T-helper 1 cell (primary cell): Measurements from ENCODE around the gene SELE.

Source experiments
- DNase-seq, 5 donors: peaks; one replicate each; pipeline ENCODE4 v3.0.0-alpha.2; 2012 to 2020
- total RNA-seq, 4 donors: gene quantifications; one replicate each; lab custom pipeline; 2026; lab: John Stamatoyannopoulos, UW

SELE gene
- total RNA-seq = 0 reads per million in 4 donors

- DNase-seq = no peak
These were observed at the start of gene SELE for GRCh38 chr1:169733924-169734323. Gene SELE, minus strand, starts transcription at chr1:169734079. Its CDS starts 467 bp downstream, at chr1:169733612.

- no peak for DNase-seq
These were observed 48.7 kb upstream of the SELE start for GRCh38 chr1:169782596-169782995.

- DNase-seq = no peak
These were observed 46.1 kb upstream of the SELE start for GRCh38 chr1:169779970-169780369.

GRCh38 chr1:169779150-169779549, 45.3 kb upstream of the SELE start:
- no peak for DNase-seq

- no peak for DNase-seq
These were observed 42.6 kb upstream of the SELE start for GRCh38 chr1:169776440-169776839.

- no peak for DNase-seq
These were observed 34.3 kb upstream of the SELE start for GRCh38 chr1:169768161-169768560.

GRCh38 chr1:169765580-169766331, 31.9 kb upstream of the SELE start:
- DNase-seq = no peak

- no peak for DNase-seq
These were observed 31.0 kb upstream of the SELE start for GRCh38 chr1:169764919-169765318.

- DNase-seq = no peak
These were observed 28.8 kb upstream of the SELE start for GRCh38 chr1:169762699-169763098.

GRCh38 chr1:169759038-169759437, 25.2 kb upstream of the SELE start:
- DNase-seq = no peak

- no peak for DNase-seq
These were observed 19.7 kb upstream of the SELE start for GRCh38 chr1:169753549-169753948.

GRCh38 chr1:169750041-169750440, 16.2 kb upstream of the SELE start:
- DNase-seq = no peak

GRCh38 chr1:169746550-169746949, 12.7 kb upstream of the SELE start:
- no peak for DNase-seq

GRCh38 chr1:169745015-169745861, 11.4 kb upstream of the SELE start:
- DNase-seq = no peak

- no peak for DNase-seq
These were observed 8.0 kb upstream of the SELE start for GRCh38 chr1:169741666-169742394.

GRCh38 chr1:169739980-169740379, 6.1 kb upstream of the SELE start:
- no peak for DNase-seq

GRCh38 chr1:169731446-169731845, 2.4 kb downstream of the SELE start:
- no peak for DNase-seq

GRCh38 chr1:169729991-169730390, 3.9 kb downstream of the SELE start:
- no peak for DNase-seq

GRCh38 chr1:169727307-169727706, 6.6 kb downstream of the SELE start:
- DNase-seq = no peak

- DNase-seq = no peak
These were observed 7.0 kb downstream of the SELE start for GRCh38 chr1:169726851-169727250.

- no peak for DNase-seq
These were observed 7.9 kb downstream of the SELE start for GRCh38 chr1:169725930-169726329.

- no peak for DNase-seq
These were observed 9.7 kb downstream of the SELE start for GRCh38 chr1:169724168-169724567.

- DNase-seq = no peak
These were observed 10.1 kb downstream of the SELE start for GRCh38 chr1:169723763-169724162.
